ENCODE results near the gene COL4A4.

The COL4A4 gene

GRCh38 chr2:227163998-227164762 is at the start of gene COL4A4, which contains the start of gene COL4A3:
Gene COL4A4 (minus strand): TSS chr2:227164205. CDS start chr2:227147483, 16,722 bp downstream.
Gene COL4A3 (plus strand): TSS chr2:227164624. CDS start chr2:227164727, 103 bp downstream.
- TF ChIP-seq, protein P1, sequence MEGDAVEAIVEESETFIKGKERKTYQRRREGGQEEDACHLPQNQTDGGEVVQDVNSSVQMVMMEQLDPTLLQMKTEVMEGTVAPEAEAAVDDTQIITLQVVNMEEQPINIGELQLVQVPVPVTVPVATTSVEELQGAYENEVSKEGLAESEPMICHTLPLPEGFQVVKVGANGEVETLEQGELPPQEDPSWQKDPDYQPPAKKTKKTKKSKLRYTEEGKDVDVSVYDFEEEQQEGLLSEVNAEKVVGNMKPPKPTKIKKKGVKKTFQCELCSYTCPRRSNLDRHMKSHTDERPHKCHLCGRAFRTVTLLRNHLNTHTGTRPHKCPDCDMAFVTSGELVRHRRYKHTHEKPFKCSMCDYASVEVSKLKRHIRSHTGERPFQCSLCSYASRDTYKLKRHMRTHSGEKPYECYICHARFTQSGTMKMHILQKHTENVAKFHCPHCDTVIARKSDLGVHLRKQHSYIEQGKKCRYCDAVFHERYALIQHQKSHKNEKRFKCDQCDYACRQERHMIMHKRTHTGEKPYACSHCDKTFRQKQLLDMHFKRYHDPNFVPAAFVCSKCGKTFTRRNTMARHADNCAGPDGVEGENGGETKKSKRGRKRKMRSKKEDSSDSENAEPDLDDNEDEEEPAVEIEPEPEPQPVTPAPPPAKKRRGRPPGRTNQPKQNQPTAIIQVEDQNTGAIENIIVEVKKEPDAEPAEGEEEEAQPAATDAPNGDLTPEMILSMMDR (IDR thresholded peaks at IDR 0.05; ENCODE audit: low read length, missing control alignments) = no peak
- DNase-seq (ENCODE audit: low read depth) = no peak
- peak within 1 kb of the TSS; percentile 48 for H3K4me3 ChIP-seq (replicated peaks; ENCODE audit: low read depth, low read length)

DNA sequence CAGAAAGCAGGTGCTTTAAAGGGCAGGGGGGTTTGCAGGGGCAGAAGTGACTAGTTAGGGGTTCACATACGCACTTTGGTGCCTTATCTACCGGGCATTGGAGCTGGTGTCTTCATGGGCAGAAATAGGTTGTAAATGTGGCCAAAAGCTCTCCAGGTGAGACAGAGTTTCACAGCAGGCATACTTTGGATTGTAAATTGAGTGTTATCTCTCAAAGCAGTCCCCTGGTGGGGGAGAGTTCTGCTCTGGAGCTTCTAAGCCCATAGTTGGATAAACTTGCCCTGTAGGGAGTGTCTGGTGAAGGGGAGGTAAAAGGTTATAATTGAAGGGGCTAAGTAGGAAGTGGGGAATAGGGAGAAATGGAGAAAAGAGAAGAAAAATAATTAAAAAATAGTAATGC is 43.6 kb upstream of the COL4A4 start:
- TF ChIP-seq, protein P1 (IDR thresholded peaks at IDR 0.05; ENCODE audit: low read length, missing control alignments) = no peak
- no peak overlapping the region for H3K4me3 ChIP-seq (replicated peaks; ENCODE audit: low read depth, low read length)
- DNase-seq (ENCODE audit: low read depth) = no peak

GRCh38 chr2:227206406-227206805 is 42.4 kb upstream of the COL4A4 start:
- H3K4me3 ChIP-seq (replicated peaks; ENCODE audit: low read depth, low read length) = no peak overlapping the region
- DNase-seq (ENCODE audit: low read depth) = no peak
- TF ChIP-seq, protein P1 (IDR thresholded peaks at IDR 0.05; ENCODE audit: low read length, missing control alignments) = no peak

DNA sequence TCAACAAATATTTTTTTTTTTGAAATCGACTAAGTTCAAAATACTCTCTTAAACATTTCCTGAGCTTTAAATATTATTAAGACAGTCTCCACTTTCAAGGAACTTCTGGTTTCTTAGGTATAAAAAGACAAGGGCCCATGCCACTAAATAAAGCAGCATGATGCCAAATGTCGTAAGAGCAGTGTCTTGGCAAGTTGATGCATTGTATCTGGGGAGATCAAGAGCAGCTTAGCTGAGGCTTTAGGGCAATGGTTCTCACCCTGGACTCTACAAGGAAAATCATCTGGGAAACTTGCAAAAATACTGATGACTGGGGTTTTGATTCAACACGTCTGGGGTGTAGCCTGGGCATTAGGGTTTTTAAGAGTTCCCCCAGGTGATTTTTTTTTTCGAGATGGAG is 41.7 kb upstream of the COL4A4 start:
- TF ChIP-seq, protein P1 (IDR thresholded peaks at IDR 0.05; ENCODE audit: low read length, missing control alignments) = no peak
- no peak overlapping the region for H3K4me3 ChIP-seq (replicated peaks; ENCODE audit: low read depth, low read length)
- DNase-seq (ENCODE audit: low read depth) = no peak

DNA sequence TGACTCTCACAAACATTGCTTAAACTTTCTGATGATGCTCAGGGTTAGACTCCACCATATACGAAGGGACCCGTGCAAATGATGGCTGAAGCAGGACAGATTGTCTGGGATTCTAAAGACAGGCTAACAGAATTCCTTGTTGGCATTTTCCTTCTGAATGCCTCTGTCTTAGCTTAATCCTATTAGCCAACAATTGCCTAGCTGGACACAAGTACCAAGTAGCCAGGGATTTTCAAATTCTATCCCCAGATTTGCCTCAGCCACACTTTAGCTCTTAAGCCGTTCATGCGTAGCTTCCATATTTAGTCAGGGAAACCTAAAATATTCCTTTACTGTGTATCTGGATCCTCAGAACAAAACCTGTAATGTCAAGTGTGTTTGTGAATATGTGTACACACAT is 40.4 kb upstream of the COL4A4 start:
- no peak for DNase-seq (ENCODE audit: low read depth)
- TF ChIP-seq, protein P1 (IDR thresholded peaks at IDR 0.05; ENCODE audit: low read length, missing control alignments) = no peak
- no peak overlapping the region for H3K4me3 ChIP-seq (replicated peaks; ENCODE audit: low read depth, low read length)

- TF ChIP-seq, protein P1 (IDR thresholded peaks at IDR 0.05; ENCODE audit: low read length, missing control alignments) = no peak
- no peak for DNase-seq (ENCODE audit: low read depth)
- no peak overlapping the region for H3K4me3 ChIP-seq (replicated peaks; ENCODE audit: low read depth, low read length)
Observed at GRCh38 chr2:227201771-227202170, 37.8 kb upstream of the COL4A4 start.

DNA sequence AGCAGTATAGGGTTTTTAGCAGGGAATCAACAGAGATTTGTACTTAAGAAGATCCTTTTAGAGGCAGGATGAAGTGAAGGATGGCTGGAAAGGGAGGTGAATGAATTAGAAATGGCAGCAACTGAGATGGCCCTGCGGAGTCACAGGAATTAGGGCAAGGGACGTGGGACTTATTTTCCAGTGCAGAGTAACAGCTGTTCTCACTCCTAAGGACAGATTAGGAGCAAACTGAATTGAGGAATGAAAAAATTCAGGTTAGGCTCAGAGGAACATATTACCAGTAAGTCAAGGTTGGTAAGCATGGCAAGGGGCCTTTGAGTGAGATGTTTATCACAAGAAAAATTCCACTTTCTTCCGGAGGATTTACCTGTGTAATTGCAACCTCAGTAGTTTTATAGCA is 34.9 kb upstream of the COL4A4 start:
- DNase-seq (ENCODE audit: low read depth) = no peak
- H3K4me3 ChIP-seq (replicated peaks; ENCODE audit: low read depth, low read length) = no peak overlapping the region
- TF ChIP-seq, protein P1 (IDR thresholded peaks at IDR 0.05; ENCODE audit: low read length, missing control alignments) = no peak

Measured in fibroblast of pulmonary artery (primary cell).